ENCODE measurements around the gene CDKAL1. TPM values are rescaled to one million over a fixed set of nuclear protein-coding genes. Genes with fewer than 3 reads are reported as not detected.

The CDKAL1 gene
- polyA plus RNA-seq, 2 of the 4 experiments (the other 2 are of a cell fraction) = 4.7 to 8.3 TPM

- Histone ChIP-seq H3K4me2 (no peak overlapping the region), H3K9me3 (no peaks in the 10 kb centered on the region), H3K4me1 (peaks cover 18% of the 10 kb centered on the region), H3K27ac (no peak overlapping the region), H3K4me3 (no peak overlapping the region)
- TF ChIP-seq HOXB13 (CRISPR knock-in tag; IDR thresholded peaks at IDR 0.05; ENCODE audit: low read depth) (no peak), KDM1A (IDR thresholded peaks at IDR 0.05; ENCODE audit: low read depth) (no peak), BHLHE40 (IDR thresholded peaks at IDR 0.05; ENCODE audit: low read depth, low read length) (no peak), CBX8 (IDR thresholded peaks at IDR 0.05) (no peak), RNF2 (IDR thresholded peaks at IDR 0.05; ENCODE audit: borderline replicate concordance, low read depth) (no peak), HOXB5 (CRISPR knock-in tag; IDR thresholded peaks at IDR 0.05) (no peak), RFX5 (IDR thresholded peaks at IDR 0.05) (no peak), MYC (IDR thresholded peaks at IDR 0.05; ENCODE audit: borderline replicate concordance, low read length) (no peak), SREBF2 (IDR thresholded peaks at IDR 0.05) (no peak), FOXS1 (CRISPR knock-in tag; IDR thresholded peaks at IDR 0.05) (no peak), FOSB (CRISPR knock-in tag; IDR thresholded peaks at IDR 0.05) (no peak), RAD21 (conservative IDR thresholded peaks at IDR 0.05 in 1 of 2, IDR thresholded peaks at IDR 0.05 in 1 of 2) (no peak), ZNF302 (CRISPR knock-in tag; IDR thresholded peaks at IDR 0.05) (no peak), JUNB (IDR thresholded peaks at IDR 0.05) (no peak), NFE2L2 (conservative IDR thresholded peaks at IDR 0.05; ENCODE audit: low read length) (no peak), TFCP2L1 (CRISPR knock-in tag; IDR thresholded peaks at IDR 0.05) (no peak), FOSL2 (IDR thresholded peaks at IDR 0.05) (no peak), FOSL2 (CRISPR knock-in tag; IDR thresholded peaks at IDR 0.05) (no peak), RCOR1 (IDR thresholded peaks at IDR 0.05; ENCODE audit: low read depth, low read length) (no peak), MAZ (IDR thresholded peaks at IDR 0.05; ENCODE audit: borderline replicate concordance, low read depth, low read length) (no peak)
- WGBS (ENCODE audit: missing lambda C conversion rate) = 68% methylated on average over 3 of the region's 3 CpGs
- ATAC-seq (no peak), DNase-seq (ENCODE audit: low read depth in 1 of 2, low spot score in 1 of 2) (no peak), FAIRE-seq (no peak)
- ChIA-PET CTCF (no interaction called here), POLR2A (no interaction called here)
Measured at GRCh38 chr6:20931093-20931492, 396.8 kb downstream of the CDKAL1 start.

GRCh38 chr6:20931772-20932171 is 397.5 kb downstream of the CDKAL1 start:
- Histone ChIP-seq H3K4me3 (no peak overlapping the region), H3K9me3 (no peaks in the 10 kb centered on the region), H3K4me2 (no peak overlapping the region), H3K4me1 (peaks cover 18% of the 10 kb centered on the region), H3K27ac (no peak overlapping the region)
- ChIA-PET POLR2A (no interaction called here), CTCF (no interaction called here)
- DNase-seq (ENCODE audit: low read depth in 1 of 2, low spot score in 1 of 2) = no peak
- ATAC-seq = no peak
- 94% methylated on average over 6 of the region's 6 CpGs for WGBS (ENCODE audit: missing lambda C conversion rate)
- FAIRE-seq = no peak
- TF ChIP-seq, protein P1, sequence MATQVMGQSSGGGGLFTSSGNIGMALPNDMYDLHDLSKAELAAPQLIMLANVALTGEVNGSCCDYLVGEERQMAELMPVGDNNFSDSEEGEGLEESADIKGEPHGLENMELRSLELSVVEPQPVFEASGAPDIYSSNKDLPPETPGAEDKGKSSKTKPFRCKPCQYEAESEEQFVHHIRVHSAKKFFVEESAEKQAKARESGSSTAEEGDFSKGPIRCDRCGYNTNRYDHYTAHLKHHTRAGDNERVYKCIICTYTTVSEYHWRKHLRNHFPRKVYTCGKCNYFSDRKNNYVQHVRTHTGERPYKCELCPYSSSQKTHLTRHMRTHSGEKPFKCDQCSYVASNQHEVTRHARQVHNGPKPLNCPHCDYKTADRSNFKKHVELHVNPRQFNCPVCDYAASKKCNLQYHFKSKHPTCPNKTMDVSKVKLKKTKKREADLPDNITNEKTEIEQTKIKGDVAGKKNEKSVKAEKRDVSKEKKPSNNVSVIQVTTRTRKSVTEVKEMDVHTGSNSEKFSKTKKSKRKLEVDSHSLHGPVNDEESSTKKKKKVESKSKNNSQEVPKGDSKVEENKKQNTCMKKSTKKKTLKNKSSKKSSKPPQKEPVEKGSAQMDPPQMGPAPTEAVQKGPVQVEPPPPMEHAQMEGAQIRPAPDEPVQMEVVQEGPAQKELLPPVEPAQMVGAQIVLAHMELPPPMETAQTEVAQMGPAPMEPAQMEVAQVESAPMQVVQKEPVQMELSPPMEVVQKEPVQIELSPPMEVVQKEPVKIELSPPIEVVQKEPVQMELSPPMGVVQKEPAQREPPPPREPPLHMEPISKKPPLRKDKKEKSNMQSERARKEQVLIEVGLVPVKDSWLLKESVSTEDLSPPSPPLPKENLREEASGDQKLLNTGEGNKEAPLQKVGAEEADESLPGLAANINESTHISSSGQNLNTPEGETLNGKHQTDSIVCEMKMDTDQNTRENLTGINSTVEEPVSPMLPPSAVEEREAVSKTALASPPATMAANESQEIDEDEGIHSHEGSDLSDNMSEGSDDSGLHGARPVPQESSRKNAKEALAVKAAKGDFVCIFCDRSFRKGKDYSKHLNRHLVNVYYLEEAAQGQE (IDR thresholded peaks at IDR 0.05) = no peak
- no peak for TF ChIP-seq CEBPB (IDR thresholded peaks at IDR 0.05)
- no peak for TF ChIP-seq PBX3 (IDR thresholded peaks at IDR 0.05)
- no peak for TF ChIP-seq PHF8 (IDR thresholded peaks at IDR 0.05; ENCODE audit: borderline replicate concordance, low read depth)
- no peak for TF ChIP-seq ESRRA (IDR thresholded peaks at IDR 0.05; ENCODE audit: borderline replicate concordance, low read length)
- TF ChIP-seq TFCP2L1 (CRISPR knock-in tag; IDR thresholded peaks at IDR 0.05) = no peak
- TF ChIP-seq, protein P2, sequence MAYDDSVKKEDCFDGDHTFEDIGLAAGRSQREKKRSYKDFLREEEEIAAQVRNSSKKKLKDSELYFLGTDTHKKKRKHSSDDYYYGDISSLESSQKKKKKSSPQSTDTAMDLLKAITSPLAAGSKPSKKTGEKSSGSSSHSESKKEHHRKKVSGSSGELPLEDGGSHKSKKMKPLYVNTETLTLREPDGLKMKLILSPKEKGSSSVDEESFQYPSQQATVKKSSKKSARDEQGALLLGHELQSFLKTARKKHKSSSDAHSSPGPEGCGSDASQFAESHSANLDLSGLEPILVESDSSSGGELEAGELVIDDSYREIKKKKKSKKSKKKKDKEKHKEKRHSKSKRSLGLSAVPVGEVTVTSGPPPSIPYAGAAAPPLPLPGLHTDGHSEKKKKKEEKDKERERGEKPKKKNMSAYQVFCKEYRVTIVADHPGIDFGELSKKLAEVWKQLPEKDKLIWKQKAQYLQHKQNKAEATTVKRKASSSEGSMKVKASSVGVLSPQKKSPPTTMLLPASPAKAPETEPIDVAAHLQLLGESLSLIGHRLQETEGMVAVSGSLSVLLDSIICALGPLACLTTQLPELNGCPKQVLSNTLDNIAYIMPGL (CRISPR knock-in tag; IDR thresholded peaks at IDR 0.05; ENCODE audit: borderline replicate concordance) = no peak
- TF ChIP-seq FOXS1 (CRISPR knock-in tag; IDR thresholded peaks at IDR 0.05) = no peak
- TF ChIP-seq RFX5 (IDR thresholded peaks at IDR 0.05) = no peak
- TF ChIP-seq CTCF (IDR thresholded peaks at IDR 0.05) = no peak
- TF ChIP-seq HOXB5 (CRISPR knock-in tag; IDR thresholded peaks at IDR 0.05) = no peak
